SU-DHL-6 (cell line): Measurements from ENCODE around the gene SEC22A.

Experiments
- H2AFZ ChIP-seq: fragments of 200-600 bp; sonication (generic); 2 replicates; pipeline ENCODE4 v1.6.1; 2014; ENCODE audit warnings: low read depth, mild to moderate bottlenecking, moderate library complexity, mixed read lengths, antibody characterized with exemption, low read length; ENCODE audit not compliant: severe bottlenecking
- H3F3A ChIP-seq: fragments of 200-600 bp; shearing (Covaris generic); 2 replicates; pipeline ENCODE4 v1.6.0; 2016; ENCODE audit warnings: antibody characterized with exemption, mild to moderate bottlenecking; ENCODE audit not compliant: insufficient read depth
- H3K27ac ChIP-seq: fragments of 200-600 bp; sonication (generic); 2 replicates; pipeline ENCODE4 v1.5.1; 2016; ENCODE audit warnings: low read depth, mild to moderate bottlenecking, low read length, moderate library complexity, mixed read lengths
- H3K27me3 ChIP-seq: fragments of 200-600 bp; sonication (generic), shearing (Covaris generic); 2 replicates; pipeline ENCODE4 v1.6.0; 2014; ENCODE audit warnings: mild to moderate bottlenecking, low read length
- H3K36me3 ChIP-seq: fragments of 200-600 bp; sonication (generic); 2 replicates; pipeline ENCODE4 v1.6.1; 2014; ENCODE audit warnings: mild to moderate bottlenecking, low read length, mixed read lengths
- H3K4me2 ChIP-seq: fragments of 300-600, 200-600 bp; shearing (Covaris generic), sonication (generic); 2 replicates; pipeline ENCODE4 v1.6.0; 2014; ENCODE audit warnings: low read length, low read depth, mild to moderate bottlenecking; ENCODE audit not compliant: poor library complexity, severe bottlenecking
- H3K4me3 ChIP-seq: fragments of 200-600 bp; sonication (generic); 2 replicates; pipeline ENCODE4 v1.5.1; 2014; ENCODE audit warnings: antibody characterized with exemption, low read length, mild to moderate bottlenecking, mixed read lengths; ENCODE audit not compliant: insufficient read depth, poor library complexity, severe bottlenecking
- H3K79me2 ChIP-seq: fragments of 200-600 bp; sonication (generic); 2 replicates; pipeline ENCODE4 v1.6.1; 2014; ENCODE audit warnings: mild to moderate bottlenecking, low read length, moderate library complexity; ENCODE audit not compliant: insufficient read depth
- H3K9ac ChIP-seq: fragments of 200-600 bp; sonication (generic); 2 replicates; pipeline ENCODE4 v1.7.0; 2014; ENCODE audit warnings: mild to moderate bottlenecking, low read length
- H3K9me2 ChIP-seq: fragments of 200-600 bp; sonication (generic); replicated peaks from 2 replicates; pipeline ENCODE4 v1.6.1; 2014; ENCODE audit warnings: low read length; ENCODE audit not compliant: insufficient read depth
- H3K9me3 ChIP-seq: fragments of 200-600 bp; sonication (generic); 2 replicates; pipeline ENCODE4 v1.6.1; 2014; ENCODE audit warnings: low read length, mixed read lengths; ENCODE audit not compliant: insufficient read depth
- H4K20me1 ChIP-seq: fragments of 200-600 bp; sonication (generic); 2 replicates; pipeline ENCODE4 v1.6.1; 2014; ENCODE audit warnings: low read depth, mild to moderate bottlenecking, antibody characterized with exemption, low read length, moderate library complexity, mixed read lengths
- CTCF ChIP-seq: fragments of 200-600 bp; sonication (generic); IDR thresholded peaks from one replicate; pipeline ENCODE4 v1.5.1; 2017; ENCODE audit warnings: antibody characterized with exemption, mild to moderate bottlenecking, low read length, moderate library complexity; ENCODE audit not compliant: insufficient read depth, poor library complexity, severe bottlenecking
- EZH2phosphoT487 ChIP-seq: fragments of 200-600 bp; sonication (generic), shearing (Covaris generic); conservative IDR thresholded peaks from 2 replicates; pipeline ENCODE4 v1.6.1; 2018; ENCODE audit warnings: mild to moderate bottlenecking, antibody characterized with exemption, low read length, moderate library complexity, mixed read lengths

Gene SEC22A

GRCh38 chr3:123291404-123291803 lies 89.7 kb downstream of the SEC22A start:
- Histone ChIP-seq H3K27ac (no peak overlapping the region), H2AFZ (no peak overlapping the region), H3K27me3 (no peaks in the 10 kb centered on the region), H3K79me2 (no peaks in the 10 kb centered on the region), H3F3A (no peaks in the 10 kb centered on the region), H3K9me2 (no peaks in the 10 kb centered on the region), H3K9ac (no peak overlapping the region), H4K20me1 (no peaks in the 10 kb centered on the region), H3K4me3 (no peak overlapping the region), H3K9me3 (no peaks in the 10 kb centered on the region), H3K4me2 (no peak overlapping the region), H3K36me3 (no peaks in the 10 kb centered on the region)
- TF ChIP-seq CTCF (no peak), EZH2phosphoT487 (no peak)

- no peaks in the 10 kb centered on the region for H3K27me3 ChIP-seq
- no peaks in the 10 kb centered on the region for H4K20me1 ChIP-seq
- no peaks in the 10 kb centered on the region for H3F3A ChIP-seq
- H3K9me2 ChIP-seq = no peaks in the 10 kb centered on the region
- no peak overlapping the region for H3K27ac ChIP-seq
- H3K36me3 ChIP-seq = no peaks in the 10 kb centered on the region
- H3K4me3 ChIP-seq = no peak overlapping the region
- no peak overlapping the region for H2AFZ ChIP-seq
- no peak overlapping the region for H3K9ac ChIP-seq
- no peak for TF ChIP-seq CTCF
- no peak for TF ChIP-seq EZH2phosphoT487
- no peaks in the 10 kb centered on the region for H3K9me3 ChIP-seq
- H3K79me2 ChIP-seq = no peaks in the 10 kb centered on the region
- H3K4me2 ChIP-seq = no peak overlapping the region
Measured at GRCh38 chr3:123292321-123293310, 90.9 kb downstream of the SEC22A start.

- no peak for TF ChIP-seq CTCF
- no peak for TF ChIP-seq EZH2phosphoT487
- H2AFZ ChIP-seq = no peak overlapping the region
- no peak overlapping the region for H3K27ac ChIP-seq
Measured at GRCh38 chr3:123294296-123294938, 92.7 kb downstream of the SEC22A start.

More at GRCh38 chr3:123294296-123294938, 92.7 kb downstream of the SEC22A start:
- H3K27me3 ChIP-seq = no peaks in the 10 kb centered on the region
- no peaks in the 10 kb centered on the region for H3K9me3 ChIP-seq
- H3K9me2 ChIP-seq = no peaks in the 10 kb centered on the region
- no peak overlapping the region for H3K9ac ChIP-seq
- H3K79me2 ChIP-seq = no peaks in the 10 kb centered on the region
- H3K4me3 ChIP-seq = no peak overlapping the region
- no peaks in the 10 kb centered on the region for H3K36me3 ChIP-seq
- H4K20me1 ChIP-seq = no peaks in the 10 kb centered on the region
- no peaks in the 10 kb centered on the region for H3F3A ChIP-seq
- H3K4me2 ChIP-seq = no peak overlapping the region
